Measurements from ENCODE around the gene VTCN1.
"Not testable (repeated sequence)": the region's sequence is repeated elsewhere in the genome, so short reads cannot be mapped to it uniquely, and the experiment has no call there.

VTCN1 gene, protein sequence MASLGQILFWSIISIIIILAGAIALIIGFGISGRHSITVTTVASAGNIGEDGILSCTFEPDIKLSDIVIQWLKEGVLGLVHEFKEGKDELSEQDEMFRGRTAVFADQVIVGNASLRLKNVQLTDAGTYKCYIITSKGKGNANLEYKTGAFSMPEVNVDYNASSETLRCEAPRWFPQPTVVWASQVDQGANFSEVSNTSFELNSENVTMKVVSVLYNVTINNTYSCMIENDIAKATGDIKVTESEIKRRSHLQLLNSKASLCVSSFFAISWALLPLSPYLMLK

GRCh38 chr1:117210831-117211261, at the start of gene VTCN1:
Gene VTCN1 (minus strand): TSS chr1:117210927. CDS start chr1:117210855, 72 bp downstream.
- no peak for DNase-seq

GRCh38 chr1:117258791-117259190, 48.1 kb upstream of the VTCN1 start:
- DNase-seq, result no peak

DNA sequence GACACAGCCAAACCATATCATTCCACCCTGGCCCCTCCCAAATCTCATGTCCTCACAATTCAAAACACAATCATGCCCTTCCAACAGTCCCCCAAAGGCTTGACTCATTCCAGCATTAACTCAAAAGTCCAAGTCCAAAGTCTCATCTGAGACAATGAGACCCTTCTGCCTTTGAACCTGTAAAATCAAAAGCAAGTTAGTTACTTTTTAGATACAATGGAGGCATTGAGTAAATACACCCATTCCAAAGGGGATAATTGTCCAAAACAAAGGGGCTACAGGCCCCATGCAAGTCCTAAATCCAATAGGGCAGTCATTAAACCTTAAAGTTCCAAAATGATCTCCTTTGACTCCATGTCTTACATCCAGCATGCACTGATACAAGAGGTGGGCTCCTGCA, 47.3 kb upstream of the VTCN1 start:
- not testable (repeated sequence) for DNase-seq

GRCh38 chr1:117257291-117257690, 46.6 kb upstream of the VTCN1 start:
- no peak for DNase-seq

DNA sequence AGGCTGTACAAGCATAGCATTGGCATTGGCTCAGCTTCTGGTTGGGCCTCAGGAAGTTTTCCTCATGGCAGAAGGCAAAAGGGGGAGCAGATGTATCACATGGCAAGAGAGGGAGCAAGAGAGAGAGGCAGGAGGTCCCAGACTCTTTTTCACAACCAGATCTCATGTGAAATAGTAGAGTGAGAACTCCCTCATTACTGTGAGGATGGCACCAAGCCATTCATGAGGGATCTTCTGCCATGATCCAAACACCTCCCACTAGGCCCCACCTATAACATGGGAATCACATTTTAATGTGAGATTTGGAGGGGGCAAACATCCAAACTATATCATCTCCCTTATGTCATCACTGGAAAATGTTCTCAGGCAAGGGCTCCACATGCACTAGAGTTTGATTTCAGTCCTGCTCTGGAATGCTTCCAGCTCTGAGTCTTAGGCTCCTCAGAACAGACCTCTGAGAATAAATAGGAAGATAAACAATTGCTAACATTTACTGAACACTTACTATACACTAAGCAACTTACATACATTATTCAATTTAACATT, 39.4 kb upstream of the VTCN1 start:
- no peak for DNase-seq

- no peak for DNase-seq
Observed at GRCh38 chr1:117244971-117245370, 34.2 kb upstream of the VTCN1 start.

DNA sequence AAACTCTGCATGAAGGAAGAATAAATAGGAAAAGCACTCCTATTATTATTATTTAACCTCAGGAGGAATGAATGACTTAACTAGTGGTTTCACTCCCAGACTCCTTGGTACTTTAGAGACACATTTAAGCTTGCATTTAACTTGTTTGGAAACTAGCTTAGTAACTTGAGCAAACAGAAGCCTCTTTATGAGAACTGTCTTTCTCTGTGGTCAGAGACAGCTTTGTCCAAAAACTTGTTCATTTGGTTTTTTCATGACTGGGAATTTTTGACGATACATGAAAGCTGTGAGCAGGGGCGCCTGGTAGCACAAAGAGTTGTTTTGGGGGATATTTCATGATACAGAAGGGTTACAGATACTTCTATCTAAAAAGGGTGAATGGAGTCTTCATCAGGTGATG, 33.6 kb upstream of the VTCN1 start:
- DNase-seq, result no peak

- no peak for DNase-seq
Observed at GRCh38 chr1:117241512-117241911, 30.8 kb upstream of the VTCN1 start.

DNA sequence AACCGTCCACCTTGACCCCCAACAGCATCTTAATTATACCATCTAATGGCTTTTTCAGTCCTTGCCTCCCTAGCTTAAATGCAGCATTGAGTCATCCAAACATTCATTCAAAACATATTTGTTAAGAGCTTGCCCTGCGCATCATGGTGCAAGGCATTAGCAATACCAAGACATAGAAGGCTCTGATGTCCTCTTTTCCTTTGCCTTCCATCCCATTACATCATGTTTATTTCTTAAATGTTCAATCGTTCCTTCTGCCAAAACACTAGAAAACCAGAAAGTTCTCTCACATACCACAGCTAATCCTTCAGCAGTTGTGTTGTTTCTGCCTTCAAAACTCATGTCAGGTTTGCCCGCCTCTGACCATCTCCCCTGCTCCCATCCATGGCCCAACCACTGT, 29.8 kb upstream of the VTCN1 start:
- DNase-seq, result no peak

DNA sequence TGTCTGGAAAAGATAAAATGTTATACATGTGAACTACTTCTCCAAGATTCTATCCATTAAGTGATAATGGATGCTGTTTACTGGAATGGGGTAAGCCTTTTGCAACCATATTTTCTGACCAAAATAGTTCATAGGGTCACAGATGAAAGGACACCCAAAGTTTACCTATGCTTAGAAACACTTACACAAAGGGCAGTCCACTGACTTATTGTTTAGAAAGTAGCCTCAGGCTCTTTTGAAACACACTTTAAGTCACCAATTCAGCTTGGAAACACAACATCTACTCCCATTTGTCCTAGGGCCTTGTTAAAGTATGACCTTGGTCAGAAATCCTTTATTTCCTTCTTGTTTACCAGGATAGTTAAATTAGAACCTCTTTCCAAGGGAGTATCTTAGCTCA, 28.7 kb upstream of the VTCN1 start:
- DNase-seq, result no peak

DNA sequence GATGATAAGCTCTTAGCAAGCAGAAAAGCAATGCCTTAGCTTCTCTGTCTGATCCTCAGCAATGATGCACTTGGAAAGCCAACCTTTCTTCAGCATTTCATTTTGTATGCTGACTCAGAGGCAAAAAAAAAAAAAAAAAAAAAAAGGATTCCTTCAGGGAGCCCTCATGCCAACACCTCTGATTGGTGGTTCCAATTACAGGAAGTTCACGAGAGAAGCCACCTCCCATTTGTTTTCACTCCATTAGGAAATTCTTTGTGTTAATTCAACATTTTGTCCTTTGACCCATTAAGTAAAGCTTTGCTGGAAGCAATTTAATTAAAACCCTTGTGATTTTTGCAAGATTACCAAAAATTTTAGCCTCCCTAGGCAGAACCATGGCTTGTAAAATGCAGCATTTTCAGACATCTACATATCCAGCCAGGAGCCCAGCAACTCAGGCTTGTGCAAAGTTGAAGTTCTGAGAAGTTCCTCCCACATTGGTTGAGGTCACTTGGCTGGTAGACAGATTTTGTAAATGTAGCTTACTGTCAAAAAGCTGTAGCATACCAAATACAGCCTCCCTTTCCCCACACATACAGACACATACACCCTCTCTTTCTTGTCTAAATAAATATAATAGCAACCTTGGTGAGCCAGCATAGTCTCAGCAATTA, 27.1 kb upstream of the VTCN1 start:
- DNase-seq, result peak; percentile 20

DNA sequence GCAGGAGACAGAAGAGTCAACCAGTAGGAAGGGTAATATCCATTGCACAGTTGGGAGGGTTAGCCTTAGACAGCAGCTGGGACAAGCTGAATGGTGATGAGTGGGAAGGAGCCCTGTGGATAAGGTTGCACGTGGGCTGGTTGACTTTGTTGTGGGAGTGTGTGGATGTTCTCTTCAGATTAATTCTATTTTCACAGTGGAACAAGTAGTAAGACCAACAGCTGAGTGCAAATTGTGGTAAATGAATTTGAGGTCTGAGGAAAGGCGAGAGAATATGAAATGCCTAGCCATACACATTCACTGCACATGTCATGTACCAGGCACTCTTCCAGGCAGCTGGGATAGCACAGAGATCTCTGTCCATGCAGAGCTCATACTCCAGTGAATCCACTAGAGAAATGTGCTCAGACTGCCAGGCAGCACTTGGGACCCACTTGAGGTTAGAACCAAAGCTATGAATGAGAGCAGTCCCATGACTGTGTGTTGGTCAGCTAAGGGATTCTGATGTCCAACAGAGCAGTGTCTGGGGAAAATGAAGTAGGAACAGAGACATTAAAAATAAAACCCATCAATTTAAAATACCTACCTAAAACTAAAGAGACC, 25.2 kb upstream of the VTCN1 start:
- no peak for DNase-seq

- DNase-seq, result no peak
Observed at GRCh38 chr1:117232531-117232930, 21.8 kb upstream of the VTCN1 start.

DNA sequence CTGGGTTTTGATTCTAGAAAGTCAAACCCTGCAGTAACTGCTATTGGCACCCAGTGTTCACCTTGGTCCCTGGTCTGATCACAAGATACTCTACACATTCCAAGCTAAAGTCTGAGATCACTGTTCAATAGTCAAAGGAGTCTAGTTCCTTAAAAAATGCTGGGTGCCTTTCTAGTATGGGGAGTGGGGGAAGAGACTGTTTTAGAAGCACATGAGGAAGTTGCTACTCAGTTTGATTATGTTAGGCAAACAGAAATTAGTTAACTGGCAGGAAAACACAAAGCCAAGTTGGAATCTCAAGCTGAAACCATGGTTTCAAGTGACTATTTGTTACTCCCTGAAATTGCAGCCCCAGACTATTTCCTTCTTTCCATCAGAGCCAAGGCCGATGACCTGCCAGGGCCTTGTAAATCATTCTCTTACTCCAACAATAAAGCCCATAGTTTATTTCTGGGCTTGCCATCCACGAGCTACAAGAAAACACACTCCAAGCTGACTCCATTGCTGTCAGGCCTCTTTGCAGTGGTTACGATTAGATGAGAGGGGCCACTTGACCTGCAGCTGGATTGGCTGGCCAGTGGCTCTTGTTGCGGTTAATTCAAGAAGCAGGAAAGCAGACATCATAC, 21.1 kb upstream of the VTCN1 start:
- DNase-seq, result no peak

- DNase-seq, result no peak
Observed at GRCh38 chr1:117231312-117231711, 20.6 kb upstream of the VTCN1 start.

GRCh38 chr1:117229217-117229616, 18.5 kb upstream of the VTCN1 start:
- no peak for DNase-seq

DNA sequence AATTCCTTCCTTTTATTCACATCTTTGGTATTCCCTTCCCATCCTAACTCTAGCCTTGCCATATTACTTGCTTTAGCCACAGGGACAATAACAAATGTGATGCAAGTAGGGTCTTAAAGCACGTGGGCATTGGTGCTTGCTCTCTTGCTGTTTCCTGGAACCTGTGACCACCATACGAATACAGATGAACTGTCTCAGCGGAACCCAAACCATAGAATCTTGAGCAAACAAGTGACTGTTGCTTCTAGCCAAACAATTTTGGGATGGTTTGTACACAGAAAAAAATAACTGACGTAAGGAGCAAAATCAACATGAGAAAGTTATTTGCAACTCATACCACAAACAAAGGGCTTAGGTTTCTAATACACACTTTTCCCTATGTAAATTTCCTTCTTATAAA, 15.2 kb upstream of the VTCN1 start:
- DNase-seq, result no peak

- no peak for DNase-seq
Observed at GRCh38 chr1:117216718-117217117, 6.0 kb upstream of the VTCN1 start.

- DNase-seq, result no peak
Observed at GRCh38 chr1:117215733-117216462, 5.2 kb upstream of the VTCN1 start.

DNA sequence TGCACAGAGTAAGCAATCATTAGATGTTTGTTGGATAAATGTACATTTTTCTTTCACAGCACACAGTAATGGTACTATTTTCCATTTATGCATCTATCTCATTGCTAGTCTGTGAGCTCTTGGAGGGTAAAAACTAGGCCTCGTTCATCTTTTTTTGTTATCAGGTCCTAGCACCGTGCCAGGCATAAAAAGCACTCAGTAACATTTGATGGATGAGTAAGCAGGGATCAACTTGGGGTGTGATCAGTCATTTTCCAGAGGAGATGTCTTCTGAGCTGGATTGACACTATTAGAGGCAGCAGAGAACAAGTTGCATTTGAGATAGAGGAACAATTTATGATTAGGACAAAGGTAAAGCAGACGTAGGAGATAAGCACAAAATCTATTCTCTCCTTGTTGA, 4.3 kb upstream of the VTCN1 start:
- DNase-seq, result no peak

DNA sequence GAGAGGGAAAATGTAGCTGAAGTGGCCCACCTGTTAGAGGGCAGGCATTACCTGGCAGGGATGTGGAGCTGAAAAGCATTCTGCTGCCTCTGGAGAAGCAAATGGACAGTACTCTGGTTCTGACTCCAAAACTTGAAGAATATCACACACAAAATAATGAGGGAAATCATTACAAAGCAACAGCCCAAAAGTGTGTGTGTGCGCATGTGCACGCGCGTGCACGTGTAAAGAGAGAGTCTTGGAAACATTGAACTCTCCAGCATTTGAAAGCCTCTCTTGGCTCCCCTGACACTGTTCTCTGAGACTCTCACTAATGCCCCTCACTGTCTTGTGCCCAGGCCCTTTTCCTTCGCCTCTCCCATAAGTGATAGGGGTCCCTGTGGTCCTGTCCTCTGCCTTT, 2.3 kb upstream of the VTCN1 start:
- no peak for DNase-seq

DNA sequence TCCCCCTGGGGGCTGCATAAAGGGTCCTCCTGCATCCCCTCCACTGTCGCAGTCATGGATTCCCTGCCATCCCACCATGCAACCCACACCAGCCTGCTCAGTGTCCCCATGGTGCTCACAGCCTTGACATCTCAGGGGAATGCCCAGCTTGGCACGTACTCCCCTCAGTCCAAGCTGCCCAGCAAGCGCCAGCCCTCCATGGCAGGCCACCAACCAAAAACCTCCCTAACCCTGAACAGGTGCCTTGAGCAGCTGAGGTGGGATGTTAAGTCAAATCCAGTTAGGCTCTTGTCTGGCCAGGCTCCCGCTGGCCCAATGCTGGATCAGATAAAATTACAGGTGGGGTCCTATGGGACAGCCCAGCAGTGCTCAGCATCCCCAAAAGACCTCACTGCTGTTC, 341 bp downstream of the VTCN1 start:
- no peak for DNase-seq

GRCh38 chr1:117209094-117209493, 1.6 kb downstream of the VTCN1 start:
- no peak for DNase-seq

Data from fibroblast of skin of right biceps (primary cell).